ENCODE data around the gene ANKRD27.
"Not testable (repeated sequence)": the region's sequence is repeated elsewhere in the genome, so short reads cannot be mapped to it uniquely, and the experiment has no call there.

DNA sequence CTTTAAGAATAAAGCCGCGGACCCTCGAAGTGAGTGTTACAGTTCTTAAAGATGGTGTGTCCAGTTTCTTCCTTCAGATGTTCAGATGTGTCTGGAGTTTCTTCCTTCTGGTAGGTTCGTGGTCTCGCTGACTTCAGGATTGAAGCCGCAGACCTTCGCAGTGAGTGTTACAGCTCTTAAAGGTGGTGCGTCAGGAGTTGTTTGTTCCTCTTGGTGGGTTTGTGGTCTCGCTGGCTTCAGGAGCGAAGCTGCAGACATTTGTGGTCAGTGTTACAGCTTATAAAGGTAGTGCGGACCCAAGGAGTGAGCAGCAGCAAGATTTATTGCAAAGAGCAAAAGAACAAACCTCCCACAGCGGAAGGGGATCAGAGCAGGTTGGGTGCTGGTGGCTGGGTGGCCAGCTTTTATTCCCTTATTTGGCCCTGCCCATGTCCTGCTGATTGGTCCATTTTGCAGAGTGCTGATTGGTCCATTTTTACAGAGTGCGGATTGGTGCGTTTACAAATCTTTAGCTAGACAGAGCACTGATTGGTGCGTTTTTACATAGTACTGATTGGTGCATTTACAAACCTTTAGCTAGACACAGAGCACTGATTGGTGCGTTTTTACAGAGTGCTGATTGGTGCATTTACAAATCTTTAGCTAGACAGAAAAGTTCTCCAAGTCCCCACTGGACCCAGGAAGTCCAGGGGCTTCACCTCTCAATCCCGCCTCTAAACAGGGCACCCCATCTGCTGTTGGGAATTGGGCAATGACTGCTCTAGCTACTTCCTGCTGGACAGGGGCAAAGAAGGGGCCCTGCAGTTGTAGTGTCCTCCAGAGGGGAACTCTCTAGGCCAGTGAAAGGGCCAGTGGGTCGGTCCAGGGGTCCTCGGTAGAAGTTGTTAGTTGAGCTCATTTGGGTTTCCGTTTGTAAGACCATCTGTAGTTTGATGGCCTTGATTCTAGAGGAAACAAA, 18.4 kb upstream of the ANKRD27 start:
- TF ChIP-seq, protein P1, sequence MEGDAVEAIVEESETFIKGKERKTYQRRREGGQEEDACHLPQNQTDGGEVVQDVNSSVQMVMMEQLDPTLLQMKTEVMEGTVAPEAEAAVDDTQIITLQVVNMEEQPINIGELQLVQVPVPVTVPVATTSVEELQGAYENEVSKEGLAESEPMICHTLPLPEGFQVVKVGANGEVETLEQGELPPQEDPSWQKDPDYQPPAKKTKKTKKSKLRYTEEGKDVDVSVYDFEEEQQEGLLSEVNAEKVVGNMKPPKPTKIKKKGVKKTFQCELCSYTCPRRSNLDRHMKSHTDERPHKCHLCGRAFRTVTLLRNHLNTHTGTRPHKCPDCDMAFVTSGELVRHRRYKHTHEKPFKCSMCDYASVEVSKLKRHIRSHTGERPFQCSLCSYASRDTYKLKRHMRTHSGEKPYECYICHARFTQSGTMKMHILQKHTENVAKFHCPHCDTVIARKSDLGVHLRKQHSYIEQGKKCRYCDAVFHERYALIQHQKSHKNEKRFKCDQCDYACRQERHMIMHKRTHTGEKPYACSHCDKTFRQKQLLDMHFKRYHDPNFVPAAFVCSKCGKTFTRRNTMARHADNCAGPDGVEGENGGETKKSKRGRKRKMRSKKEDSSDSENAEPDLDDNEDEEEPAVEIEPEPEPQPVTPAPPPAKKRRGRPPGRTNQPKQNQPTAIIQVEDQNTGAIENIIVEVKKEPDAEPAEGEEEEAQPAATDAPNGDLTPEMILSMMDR (IDR thresholded peaks at IDR 0.05; ENCODE audit: low read depth, low read length, poor library complexity, severe bottlenecking) = not testable (repeated sequence)
- not testable (repeated sequence) for TF ChIP-seq EZH2phosphoT487 (IDR thresholded peaks at IDR 0.05; ENCODE audit: borderline replicate concordance, low read length)
